Prostate gland (tissue), 2 donors: ENCODE results near the gene TOMM40. TPM values are rescaled to one million over a fixed set of nuclear protein-coding genes. Genes with fewer than 3 reads are reported as not detected.
A peak's percentile ranks its signal among the peaks of the same experiment; 100 is the strongest.
"Not testable (repeated sequence)": the region's sequence is repeated elsewhere in the genome, so short reads cannot be mapped to it uniquely, and the experiment has no call there.

Source experiments
- DNase-seq: peaks from one replicate; pipeline ENCODE4 v3.0.0-alpha.2; 2019; ENCODE audit warnings: low spot score
- H3K27ac ChIP-seq, 2 donors: fragments of 200-600 bp; sonication (generic); 2 replicates each; pipeline ENCODE4 v1.5.1; 2017 to 2019
- H3K27me3 ChIP-seq: fragments of 200-600 bp; sonication (generic); replicated peaks from 2 replicates; pipeline ENCODE4 v1.5.1; 2019; ENCODE audit not compliant: insufficient read depth
- H3K36me3 ChIP-seq, 2 donors: fragments of 200-600 bp; sonication (generic); 1 replicate in 1 of 2; 2 replicates in 1 of 2; pipeline versions ENCODE4 v1.5.1 to v1.8.1; 2017 to 2019
- H3K4me1 ChIP-seq: fragments of 200-600 bp; sonication (generic); replicated peaks from 2 replicates; pipeline ENCODE4 v1.5.1; 2019
- H3K4me3 ChIP-seq, 2 donors: fragments of 200-600 bp; sonication (generic); 2 replicates each; pipeline ENCODE4 v1.5.1; 2017 to 2019
- H3K9me3 ChIP-seq: fragments of 200-600 bp; sonication (generic); 2 replicates; pipeline ENCODE4 v1.5.1; 2017
- CTCF ChIP-seq, 4 experiments: fragments of 200-600 bp in 2 of 4; fragments of 450-650 bp in 2 of 4; sonication (generic) in 2 of 4; IDR thresholded peaks; 1 replicate in 3 of 4; 2 replicates in 1 of 4; pipeline ENCODE4 v1.5.1; 2016 to 2019; ENCODE audit warnings: antibody characterized with exemption in 4 of 4, mild to moderate bottlenecking in 2 of 4, moderate library complexity in 2 of 4
- POLR2A ChIP-seq: fragments of 450-650 bp; IDR thresholded peaks from one replicate; pipeline ENCODE4 v1.6.1; 2016; ENCODE audit warnings: antibody characterized with exemption, mild to moderate bottlenecking
- POLR2AphosphoS5 ChIP-seq: sonication (generic); formaldehyde crosslinking; IDR thresholded peaks from one replicate; pipeline ENCODE4 v1.6.1; 2017; ENCODE audit warnings: antibody characterized with exemption
- WGBS: methylation state at CpG from one replicate; pipeline ENCODE4 v1.1.5; 2018; 5-methylcytosine and 5-hydroxymethylcytosine counted together
- intact Hi-C: fragments of 100-400 bp; cut with DNase I; formaldehyde crosslinking; loops from one replicate; pipeline ENCODE4 v1.14.2; 2022
- total RNA-seq, 2 donors: library from RNA; depleted of rRNA; stranded (reverse); fragments of >200 nt; gene quantifications; one replicate each; pipeline ENCODE4 v1.1.0, GENCODE V29; 2016

The TOMM40 gene
- total RNA-seq, 2 donors from 2014 or later = 44.9 to 81.3 TPM

GRCh38 chr19:44884566-44884965 is 6.5 kb upstream of the TOMM40 start:
- TF ChIP-seq POLR2A = no peak
- no peak for TF ChIP-seq POLR2AphosphoS5
- TF ChIP-seq CTCF (IDR thresholded peaks at IDR 0.05) = no peak
- intact Hi-C loops = no loop called here
- 93% methylated on average over 4 of the region's 4 CpGs for WGBS
- no peak for DNase-seq
- Histone ChIP-seq H3K27ac (no peak overlapping the region), H3K36me3 (no peaks in the 10 kb centered on the region), H3K4me3 (no peak overlapping the region), H3K27me3 (no peaks in the 10 kb centered on the region), H3K9me3 (no peaks in the 10 kb centered on the region), H3K4me1 (peaks cover under 1% of the 10 kb centered on the region)

- peaks cover 6% of the 10 kb centered on the region for H3K4me1 ChIP-seq
- H3K9me3 ChIP-seq = no peaks in the 10 kb centered on the region
- H3K36me3 ChIP-seq = no peaks in the 10 kb centered on the region
- intact Hi-C loops = no loop called here
- no peak overlapping the region for H3K4me3 ChIP-seq
- no peak for DNase-seq
- no peak overlapping the region for H3K27ac ChIP-seq
- WGBS = 94% methylated on average over 6 of the region's 6 CpGs
- TF ChIP-seq POLR2A (no peak), CTCF (IDR thresholded peaks at IDR 0.05) (no peak), POLR2AphosphoS5 (no peak)
- H3K27me3 ChIP-seq = no peaks in the 10 kb centered on the region
Measured at GRCh38 chr19:44886141-44886540, 4.9 kb upstream of the TOMM40 start.

GRCh38 chr19:44887648-44888047 is 3.4 kb upstream of the TOMM40 start:
- intact Hi-C loops = no loop called here
- no peak for DNase-seq
- H3K36me3 ChIP-seq = no peaks in the 10 kb centered on the region
- peaks cover 16% of the 10 kb centered on the region for H3K4me1 ChIP-seq
- TF ChIP-seq POLR2A (no peak), POLR2AphosphoS5 (no peak), CTCF (IDR thresholded peaks at IDR 0.05) (no peak)
- H3K27ac ChIP-seq = no peak overlapping the region
- no peaks in the 10 kb centered on the region for H3K27me3 ChIP-seq
- no peaks in the 10 kb centered on the region for H3K9me3 ChIP-seq
- WGBS = 87% methylated on average over 4 of the region's 4 CpGs
- no peak overlapping the region for H3K4me3 ChIP-seq

- DNase-seq, H3K9me3 ChIP-seq, H3K27me3 ChIP-seq, H3K4me3 ChIP-seq, H3K27ac ChIP-seq, H3K36me3 ChIP-seq, intact Hi-C loops: not testable (repeated sequence)
- 91% methylated on average over 5 of the region's 5 CpGs for WGBS
- H3K4me1 ChIP-seq = peaks cover 16% of the 10 kb centered on the region
Measured at GRCh38 chr19:44888335-44888734, 2.7 kb upstream of the TOMM40 start.

- WGBS = 55% methylated on average over 17 of the region's 17 CpGs
- intact Hi-C loops = loop anchor here (2.0 kb wide), 1 partner anchor 43 kb away; the partner anchor contains the start of gene NECTIN2
- H3K27ac ChIP-seq = peak overlapping the region; percentile 93
- peaks cover 16% of the 10 kb centered on the region for H3K4me1 ChIP-seq
- H3K27me3 ChIP-seq = no peaks in the 10 kb centered on the region
- DNase-seq = no peak
- H3K36me3 ChIP-seq = peaks cover 0 to 3% of the 10 kb centered on the region in 2 donors
- TF ChIP-seq CTCF (IDR thresholded peaks at IDR 0.05) (no peak), POLR2A (no peak), POLR2AphosphoS5 (no peak)
- H3K9me3 ChIP-seq = no peaks in the 10 kb centered on the region
- peak overlapping the region; percentile 39 to 52 for H3K4me3 ChIP-seq
Measured at GRCh38 chr19:44889830-44890365, 1.2 kb upstream of the TOMM40 start.
